Measurements from ENCODE around the gene MAGEC3. TPM values are rescaled to one million over a fixed set of nuclear protein-coding genes. Genes with fewer than 3 reads are reported as not detected.
"Not testable (repeated sequence)": the region's sequence is repeated elsewhere in the genome, so short reads cannot be mapped to it uniquely, and the experiment has no call there.

The MAGEC3 gene
- not detected in 2 replicates for total RNA-seq (2014; rRNA removed; shearing (Covaris generic))

GRCh38 chrX:141838016-141838415, at the start of gene MAGEC3:
Gene MAGEC3, plus strand, starts transcription at chrX:141838316. Its CDS starts 0 bp downstream, at chrX:141838316.
- no peak for DNase-seq
- H3K27ac ChIP-seq, result no peak within 1 kb of the TSS
- H3K9me3 ChIP-seq (replicated peaks), result no peaks in the 10 kb centered on the region
- H3K27me3 ChIP-seq, result no peaks in the 10 kb centered on the region
- no peak within 1 kb of the TSS for H3K4me3 ChIP-seq
- H3K36me3 ChIP-seq, result no peaks in the 10 kb centered on the region
- H3K4me1 ChIP-seq, result no peaks in the 10 kb centered on the region

- H3K36me3 ChIP-seq, result no peaks in the 10 kb centered on the region
- H3K27me3 ChIP-seq, result no peaks in the 10 kb centered on the region
- no peak overlapping the region for H3K4me3 ChIP-seq
- H3K27ac ChIP-seq, result no peak overlapping the region
- H3K4me1 ChIP-seq, result no peaks in the 10 kb centered on the region
- no peaks in the 10 kb centered on the region for H3K9me3 ChIP-seq (replicated peaks)
- DNase-seq, result no peak
These were observed 46.3 kb upstream of the MAGEC3 start for GRCh38 chrX:141791856-141792255.

GRCh38 chrX:141811438-141811837, 26.7 kb upstream of the MAGEC3 start:
- Histone ChIP-seq H3K36me3 (no peaks in the 10 kb centered on the region), H3K9me3 (replicated peaks) (no peaks in the 10 kb centered on the region), H3K4me3 (no peak overlapping the region), H3K27me3 (no peaks in the 10 kb centered on the region), H3K27ac (no peak overlapping the region), H3K4me1 (no peaks in the 10 kb centered on the region)
- DNase-seq, result no peak

GRCh38 chrX:141814213-141814857, 23.8 kb upstream of the MAGEC3 start:
- Histone ChIP-seq H3K27me3 (no peaks in the 10 kb centered on the region), H3K27ac (no peak overlapping the region), H3K9me3 (replicated peaks) (no peaks in the 10 kb centered on the region), H3K4me3 (no peak overlapping the region), H3K4me1 (no peaks in the 10 kb centered on the region), H3K36me3 (no peaks in the 10 kb centered on the region)
- DNase-seq, result no peak

GRCh38 chrX:141815904-141816303, 22.2 kb upstream of the MAGEC3 start:
- Histone ChIP-seq H3K9me3 (replicated peaks) (no peaks in the 10 kb centered on the region), H3K4me3 (no peak overlapping the region), H3K27ac (no peak overlapping the region), H3K36me3 (no peaks in the 10 kb centered on the region), H3K4me1 (no peaks in the 10 kb centered on the region), H3K27me3 (no peaks in the 10 kb centered on the region)
- DNase-seq, result no peak

GRCh38 chrX:141832247-141832646, 5.9 kb upstream of the MAGEC3 start:
- H3K4me3 ChIP-seq, result no peak overlapping the region
- H3K36me3 ChIP-seq, result no peaks in the 10 kb centered on the region
- no peaks in the 10 kb centered on the region for H3K27me3 ChIP-seq
- no peaks in the 10 kb centered on the region for H3K9me3 ChIP-seq (replicated peaks)
- no peaks in the 10 kb centered on the region for H3K4me1 ChIP-seq
- no peak overlapping the region for H3K27ac ChIP-seq
- no peak for DNase-seq

- H3K27me3 ChIP-seq, result no peaks in the 10 kb centered on the region
- H3K4me3 ChIP-seq, result no peak overlapping the region
- no peak overlapping the region for H3K27ac ChIP-seq
- no peaks in the 10 kb centered on the region for H3K9me3 ChIP-seq (replicated peaks)
- H3K4me1 ChIP-seq, result no peaks in the 10 kb centered on the region
- no peak for DNase-seq
- no peaks in the 10 kb centered on the region for H3K36me3 ChIP-seq
These were observed 1.7 kb downstream of the MAGEC3 start for GRCh38 chrX:141839856-141840255.

GRCh38 chrX:141857479-141857878, 19.4 kb downstream of the MAGEC3 start:
- Histone ChIP-seq H3K27ac (no peak overlapping the region), H3K36me3 (no peaks in the 10 kb centered on the region), H3K9me3 (replicated peaks) (no peaks in the 10 kb centered on the region), H3K4me1 (no peaks in the 10 kb centered on the region), H3K4me3 (no peak overlapping the region), H3K27me3 (no peaks in the 10 kb centered on the region)
- no peak for DNase-seq

GRCh38 chrX:141879616-141880015, 41.5 kb downstream of the MAGEC3 start:
- Histone ChIP-seq H3K4me1 (no peaks in the 10 kb centered on the region), H3K4me3 (no peak overlapping the region), H3K27me3 (no peaks in the 10 kb centered on the region), H3K9me3 (replicated peaks) (no peaks in the 10 kb centered on the region), H3K36me3 (no peaks in the 10 kb centered on the region), H3K27ac (no peak overlapping the region)
- peak in 1 of 2 experiments; percentile 44 for DNase-seq

- H3K36me3 ChIP-seq; DNase-seq; H3K27ac ChIP-seq; H3K27me3 ChIP-seq; H3K4me3 ChIP-seq; H3K4me1 ChIP-seq; H3K9me3 ChIP-seq (replicated peaks): not testable (repeated sequence)
These were observed 50.7 kb downstream of the MAGEC3 start for GRCh38 chrX:141888811-141889210.

- Histone ChIP-seq H3K36me3 (no peaks in the 10 kb centered on the region), H3K9me3 (replicated peaks) (no peaks in the 10 kb centered on the region), H3K27ac (no peak overlapping the region), H3K4me3 (no peak overlapping the region), H3K4me1 (no peaks in the 10 kb centered on the region), H3K27me3 (no peaks in the 10 kb centered on the region)
- DNase-seq, result no peak
These were observed 56.6 kb downstream of the MAGEC3 start for GRCh38 chrX:141894733-141895132.

- DNase-seq, result no peak
- H3K27me3 ChIP-seq, result no peaks in the 10 kb centered on the region
- no peak overlapping the region for H3K4me3 ChIP-seq
- no peaks in the 10 kb centered on the region for H3K9me3 ChIP-seq (replicated peaks)
- no peaks in the 10 kb centered on the region for H3K4me1 ChIP-seq
- no peaks in the 10 kb centered on the region for H3K36me3 ChIP-seq
- no peak overlapping the region for H3K27ac ChIP-seq
These were observed 59.6 kb downstream of the MAGEC3 start for GRCh38 chrX:141897690-141898089.

- no peaks in the 10 kb centered on the region for H3K9me3 ChIP-seq (replicated peaks)
- no peak overlapping the region for H3K27ac ChIP-seq
- no peak for DNase-seq
- H3K4me1 ChIP-seq, result no peaks in the 10 kb centered on the region
- no peaks in the 10 kb centered on the region for H3K36me3 ChIP-seq
- no peak overlapping the region for H3K4me3 ChIP-seq
- H3K27me3 ChIP-seq, result no peaks in the 10 kb centered on the region
These were observed 64.2 kb downstream of the MAGEC3 start for GRCh38 chrX:141902366-141902765.

- no peaks in the 10 kb centered on the region for H3K4me1 ChIP-seq
- no peak within 1 kb of the TSS for H3K27ac ChIP-seq
- DNase-seq, result peak; percentile 13 to 22
- H3K9me3 ChIP-seq (replicated peaks), result no peaks in the 10 kb centered on the region
- no peaks in the 10 kb centered on the region for H3K27me3 ChIP-seq
- no peaks in the 10 kb centered on the region for H3K36me3 ChIP-seq
- H3K4me3 ChIP-seq, result peak within 1 kb of the TSS; percentile 33
These were observed 65.5 kb downstream of the MAGEC3 start, which contains the start of gene MAGEC1 for GRCh38 chrX:141903400-141904155. Gene MAGEC1, plus strand, starts transcription at chrX:141903894. Its CDS starts 1,179 bp downstream, at chrX:141905073.

GRCh38 chrX:141904262-141904661, 66.1 kb downstream of the MAGEC3 start:
- DNase-seq, result no peak
- no peaks in the 10 kb centered on the region for H3K27me3 ChIP-seq
- no peaks in the 10 kb centered on the region for H3K4me1 ChIP-seq
- H3K27ac ChIP-seq, result no peak overlapping the region
- H3K36me3 ChIP-seq, result no peaks in the 10 kb centered on the region
- H3K4me3 ChIP-seq, result peak overlapping the region; percentile 33
- H3K9me3 ChIP-seq (replicated peaks), result no peaks in the 10 kb centered on the region
